H1 (cell line): ENCODE measurements around the gene OR4E2. TPM values are rescaled to one million over a fixed set of nuclear protein-coding genes. Genes with fewer than 3 reads are reported as not detected.

Experiments used
- CTCF ChIA-PET: fragments of 300-600 bp; sonication (Branson Sonifier 250); formaldehyde crosslinking; loops from one replicate; lab custom pipeline; 2021; ENCODE audit not compliant: partially characterized antibody; lab: Charles Lee
- POLR2A ChIA-PET: fragments of 300-600 bp; sonication (Branson Sonifier 250); formaldehyde crosslinking; loops from one replicate; lab custom pipeline; 2021; ENCODE audit warnings: inconsistent platforms; ENCODE audit not compliant: partially characterized antibody; lab: Charles Lee
- DNase-seq, 2 experiments: peaks; one replicate each; pipeline versions ENCODE4 v3.0.0 to v3.0.0-alpha.2; 2010 to 2022; ENCODE audit warnings: low spot score in 2 of 2, low read depth in 1 of 2, mixed read lengths in 1 of 2
- FAIRE-seq: peaks from 2 replicates; lab custom pipeline; 2011; peaks lifted over from hg19 to GRCh38; lab: Jason Lieb, UNC
- H2AFZ ChIP-seq: 2 replicates; pipeline ENCODE4 v1.8.1; 2012; ENCODE audit warnings: low read length, inconsistent platforms
- H2AK5ac ChIP-seq: 2 replicates; pipeline ENCODE4 v1.6.1; 2013; ENCODE audit warnings: low read depth, low read length
- H2BK120ac ChIP-seq: replicated peaks from 2 replicates; pipeline ENCODE3; 2013; ENCODE audit warnings: low read depth, low read length, inconsistent platforms
- H2BK12ac ChIP-seq: 2 replicates; pipeline ENCODE4 v1.6.1; 2013; ENCODE audit warnings: low read depth, low read length
- H2BK15ac ChIP-seq: 2 replicates; pipeline ENCODE4 v1.6.1; 2013; ENCODE audit warnings: low read length
- H2BK20ac ChIP-seq: 2 replicates; pipeline ENCODE4 v1.6.1; 2013; ENCODE audit warnings: low read length
- H2BK5ac ChIP-seq: 2 replicates; pipeline ENCODE4 v1.6.1; 2013; ENCODE audit warnings: low read depth, low read length
- H3K14ac ChIP-seq: 2 replicates; pipeline ENCODE4 v1.6.1; 2013; ENCODE audit warnings: inconsistent platforms; ENCODE audit not compliant: insufficient read length
- H3K18ac ChIP-seq: 2 replicates; pipeline ENCODE4 v1.6.1; 2013; ENCODE audit warnings: low read length; ENCODE audit errors: extremely low read depth
- H3K23ac ChIP-seq: 2 replicates; pipeline ENCODE4 v1.6.1; 2013; ENCODE audit warnings: inconsistent platforms; ENCODE audit not compliant: insufficient read length
- H3K23me2 ChIP-seq: 2 replicates; pipeline ENCODE4 v1.6.1; 2013; ENCODE audit warnings: low read depth, low read length
- H3K27ac ChIP-seq: 2 replicates; pipeline ENCODE4 v1.6.1; 2011; ENCODE audit warnings: low read depth, low read length, inconsistent platforms
- H3K27me3 ChIP-seq, 4 experiments: replicated peaks in 1 of 4; 1 replicate in 1 of 4; 2 replicates in 3 of 4; pipeline versions ENCODE4 v1.6.1 to v1.8.1; 2011 to 2013; ENCODE audit warnings: low read length in 3 of 4, mild to moderate bottlenecking in 3 of 4, inconsistent platforms in 2 of 4, mixed read lengths in 2 of 4, moderate library complexity in 1 of 4; ENCODE audit not compliant: control insufficient read depth in 3 of 4, insufficient read depth in 3 of 4; ENCODE audit errors: extremely low read depth in 1 of 4
- H3K36me3 ChIP-seq, 4 experiments: 2 replicates each; pipeline versions ENCODE4 v1.6.1 to v1.8.1; 2011 to 2013; ENCODE audit warnings: mild to moderate bottlenecking in 4 of 4, low read length in 3 of 4, moderate library complexity in 2 of 4, control low read depth in 1 of 4, inconsistent platforms in 1 of 4; ENCODE audit not compliant: insufficient read depth in 4 of 4, control insufficient read depth in 2 of 4
- H3K4ac ChIP-seq: replicated peaks from 2 replicates; pipeline ENCODE3; 2013; ENCODE audit warnings: low read length, low read depth, mixed read lengths, inconsistent platforms; ENCODE audit not compliant: insufficient read length
- H3K4me1 ChIP-seq, 4 experiments: replicated peaks in 1 of 4; 1 replicate in 1 of 4; 2 replicates in 3 of 4; pipeline versions ENCODE4 v1.6.1 to v1.8.1; 2011 to 2013; ENCODE audit warnings: low read length in 3 of 4, inconsistent platforms in 2 of 4, mixed read lengths in 1 of 4; ENCODE audit not compliant: insufficient read depth in 4 of 4, control insufficient read depth in 3 of 4
- H3K4me2 ChIP-seq, 2 experiments: 2 replicates each; pipeline versions ENCODE4 v1.6.1 to v1.8.1; 2011 to 2013; ENCODE audit warnings: low read depth in 2 of 2, low read length in 2 of 2, control low read depth in 1 of 2, inconsistent platforms in 1 of 2, mild to moderate bottlenecking in 1 of 2; ENCODE audit not compliant: insufficient read depth in 1 of 2
- H3K4me3 ChIP-seq, 4 experiments: fragments of 200-600, 300-600 bp in 1 of 4; sonication (generic), shearing (Covaris generic), sonication (Bioruptor Twin) in 1 of 4; 2 replicates each; pipeline versions ENCODE4 v1.5.1 to v1.8.1; 2011 to 2016; ENCODE audit warnings: low read length in 4 of 4, low read depth in 3 of 4, control low read depth in 2 of 4, inconsistent platforms in 2 of 4, mild to moderate bottlenecking in 2 of 4, mixed read lengths in 1 of 4, moderate library complexity in 1 of 4; ENCODE audit not compliant: insufficient read depth in 2 of 4; ENCODE audit errors: extremely low read depth in 1 of 4
- H3K56ac ChIP-seq: replicated peaks from 2 replicates; pipeline ENCODE3; 2013; ENCODE audit warnings: low read depth, mild to moderate bottlenecking, mixed read lengths, low read length, inconsistent platforms; ENCODE audit not compliant: insufficient read length
- H3K79me1 ChIP-seq: 2 replicates; pipeline ENCODE4 v1.6.1; 2013; ENCODE audit warnings: low read depth, low read length, control low read depth
- H3K79me2 ChIP-seq, 2 experiments: 2 replicates each; pipeline versions ENCODE4 v1.6.1 to v1.8.1; 2012 to 2013; ENCODE audit warnings: low read length in 2 of 2, mild to moderate bottlenecking in 2 of 2, inconsistent platforms in 1 of 2; ENCODE audit not compliant: insufficient read depth in 2 of 2, control insufficient read depth in 1 of 2
- H3K9ac ChIP-seq, 4 experiments: replicated peaks in 1 of 4; 1 replicate in 1 of 4; 2 replicates in 3 of 4; pipeline versions ENCODE4 v1.6.1 to v1.8.1; 2011 to 2013; ENCODE audit warnings: low read depth in 3 of 4, low read length in 3 of 4, control low read depth in 2 of 4, mild to moderate bottlenecking in 2 of 4, moderate library complexity in 2 of 4, inconsistent platforms in 1 of 4; ENCODE audit errors: extremely low read depth in 1 of 4
- H3K9me3 ChIP-seq, 2 experiments: 2 replicates each; pipeline versions ENCODE4 v1.6.1 to v1.8.1; 2012 to 2013; ENCODE audit warnings: mild to moderate bottlenecking in 2 of 2, moderate library complexity in 2 of 2, control low read depth in 1 of 2, inconsistent platforms in 1 of 2, low read depth in 1 of 2, low read length in 1 of 2, mixed read lengths in 1 of 2; ENCODE audit not compliant: insufficient read depth in 2 of 2
- H4K20me1 ChIP-seq, 2 experiments: replicated peaks in 1 of 2; 2 replicates each; pipeline versions ENCODE3 to v1.8.1; 2011 to 2013; ENCODE audit warnings: inconsistent platforms in 2 of 2, low read length in 2 of 2, mild to moderate bottlenecking in 1 of 2; ENCODE audit not compliant: insufficient read depth in 2 of 2, control insufficient read depth in 1 of 2
- H4K5ac ChIP-seq: 2 replicates; pipeline ENCODE4 v1.6.1; 2013; ENCODE audit warnings: low read length, low read depth, mixed read lengths, inconsistent platforms; ENCODE audit not compliant: insufficient read length
- H4K8ac ChIP-seq: 2 replicates; pipeline ENCODE4 v1.8.0; 2013; ENCODE audit warnings: mild to moderate bottlenecking, moderate library complexity, low read length, inconsistent platforms; ENCODE audit not compliant: insufficient read depth; ENCODE audit errors: extremely low read depth
- H4K91ac ChIP-seq: replicated peaks from 2 replicates; pipeline ENCODE3; 2013; ENCODE audit warnings: low read length, mixed read lengths, inconsistent platforms; ENCODE audit not compliant: insufficient read length
- CHD2 ChIP-seq: IDR thresholded peaks from 2 replicates; pipeline ENCODE4 v1.6.1; 2012; ENCODE audit warnings: low read length, improper control_type of control experiment
- CTCF ChIP-seq, 3 experiments: IDR thresholded peaks; 1 replicate in 2 of 3; 2 replicates in 1 of 3; pipeline versions ENCODE4 v1.5.1 to v1.6.1; 2011; ENCODE audit warnings: low read length in 3 of 3, mild to moderate bottlenecking in 3 of 3, inconsistent platforms in 2 of 3, low read depth in 1 of 3, moderate library complexity in 1 of 3; ENCODE audit not compliant: insufficient read depth in 1 of 3; ENCODE audit errors: control extremely low read depth in 1 of 3
- E2F6 ChIP-seq: IDR thresholded peaks from 2 replicates; pipeline ENCODE4 v1.6.1; 2012; ENCODE audit warnings: inconsistent platforms
- EGR1 ChIP-seq: IDR thresholded peaks from 2 replicates; pipeline ENCODE4 v1.6.1; 2011; ENCODE audit warnings: low read depth, low read length, borderline replicate concordance
- POU5F1 ChIP-seq: IDR thresholded peaks from 2 replicates; pipeline ENCODE4 v1.6.1; 2011; ENCODE audit warnings: low read depth, mild to moderate bottlenecking, low read length, moderate library complexity
- RBBP5 ChIP-seq: IDR thresholded peaks from 2 replicates; pipeline ENCODE4 v1.7.1; 2012; ENCODE audit warnings: low read depth, mild to moderate bottlenecking, inconsistent platforms, low read length, moderate library complexity, borderline replicate concordance
- RFX5 ChIP-seq: IDR thresholded peaks from 2 replicates; pipeline ENCODE4 v1.6.1; 2011; ENCODE audit warnings: low read depth, low read length, improper control_type of control experiment, borderline replicate concordance
- RNF2 ChIP-seq: fragments of 200-900, 300-1000 bp; sonication (generic); IDR thresholded peaks from 2 replicates; pipeline ENCODE4 v1.7.1; 2016; ENCODE audit warnings: borderline replicate concordance, low read depth, mild to moderate bottlenecking, antibody characterized with exemption, low read length; ENCODE audit not compliant: poor library complexity, severe bottlenecking; ENCODE audit errors: missing control alignments
- SRF ChIP-seq: IDR thresholded peaks from 2 replicates; pipeline ENCODE4 v1.6.1; 2011; ENCODE audit warnings: mild to moderate bottlenecking, low read depth, low read length, moderate library complexity
- SUZ12 ChIP-seq: fragments of 200-600 bp; sonication (generic); IDR thresholded peaks from 2 replicates; pipeline ENCODE4 v1.6.1; 2012; ENCODE audit warnings: mild to moderate bottlenecking, inconsistent platforms, low read length, moderate library complexity, mixed read lengths
- ZNF274 ChIP-seq: IDR thresholded peaks from 2 replicates; pipeline ENCODE4 v1.7.0; 2012; ENCODE audit warnings: low read length, borderline replicate concordance; ENCODE audit errors: extremely low read depth
- WGBS, 2 experiments: shearing (Covaris generic) in 1 of 2; methylation state at CpG; one replicate each; pipeline versions ENCODE4 v1.1.6 to v1.1.7; 2013 to 2015; ENCODE audit warnings: low lambda C conversion rate in 2 of 2, mixed read lengths in 2 of 2, inconsistent platforms in 1 of 2, low coverage in 1 of 2, missing lambda C conversion rate in 1 of 2; ENCODE audit not compliant: insufficient replicate concordance in 2 of 2, insufficient coverage in 1 of 2, insufficient read length in 1 of 2; ENCODE audit errors: extremely low coverage in 1 of 2, missing lambda C conversion rate in 1 of 2; 5-methylcytosine and 5-hydroxymethylcytosine counted together
- polyA plus RNA-seq, 7 experiments: library from polyadenylated mRNA; depleted of rRNA in 3 of 7; stranded (reverse) in 5 of 7; unstranded in 2 of 7; fragments of >200 nt in 5 of 7; fragments of 200-250 nt in 2 of 7; gene quantifications; 1 replicate in 5 of 7; 2 replicates in 1 of 7; 4 replicates in 1 of 7; pipeline versions ENCODE4 v1.2.1 to v1.2.3, GENCODE V29; 2011 to 2013; ENCODE audit warnings: missing spikeins in 2 of 7, mixed read lengths in 2 of 7
- total RNA-seq: library from RNA; stranded (reverse); fragmentation: NEBNext Ultra II Directional; extraction: Animal tissue kit (Norgen Biotek cat#: 25700); gene quantifications from 2 replicates; pipeline ENCODE4 v1.2.1, GENCODE V29; 2021

Gene OR4E2
- total and polyA plus RNA-seq, 2 of the 8 experiments (the other 6 are each of a cell fraction or from before 2014, with no cell fraction given), result not detected

GRCh38 chr14:21631084-21631483, 22.6 kb upstream of the OR4E2 start:
- H3K4ac ChIP-seq, result no peak overlapping the region
- H3K27ac ChIP-seq, result no peak overlapping the region
- H3K36me3 ChIP-seq, result no peaks in the 10 kb centered on the region
- no peak overlapping the region for H3K4me3 ChIP-seq
- no peak overlapping the region for H2BK5ac ChIP-seq
- no peak overlapping the region for H2AFZ ChIP-seq
- H4K8ac ChIP-seq, result no peak overlapping the region
- H3K27me3 ChIP-seq, result no peaks in the 10 kb centered on the region
- FAIRE-seq, result no peak
- no peak overlapping the region for H3K56ac ChIP-seq
- no peaks in the 10 kb centered on the region for H3K79me2 ChIP-seq
- no peak overlapping the region for H2BK15ac ChIP-seq
- POLR2A ChIA-PET, result no interaction called here
- H4K5ac ChIP-seq, result no peak overlapping the region
- no peak overlapping the region for H3K18ac ChIP-seq
- no peak overlapping the region for H2BK20ac ChIP-seq
- H2AK5ac ChIP-seq, result no peak overlapping the region
- H3K9me3 ChIP-seq, result no peaks in the 10 kb centered on the region
- no peak overlapping the region for H3K9ac ChIP-seq
- H2BK120ac ChIP-seq, result no peak overlapping the region
- no peaks in the 10 kb centered on the region for H4K20me1 ChIP-seq
- H3K14ac ChIP-seq, result no peak overlapping the region
- no peak overlapping the region for H3K23ac ChIP-seq
- no peak for DNase-seq
- no peaks in the 10 kb centered on the region for H3K23me2 ChIP-seq
- H3K4me2 ChIP-seq, result no peak overlapping the region
- no peaks in the 10 kb centered on the region for H3K79me1 ChIP-seq
- no peak overlapping the region for H4K91ac ChIP-seq
- WGBS, 2 experiments, result 45% methylated on average over 3 of the region's 3 CpGs; no CpG with 5 or more reads in 1 of the 2 experiments
- CTCF ChIA-PET, result interaction anchor here (1.7 kb wide), 1 partner anchor 9 kb away, joined by 5 read pairs; no protein-coding TSS in a partner anchor
- no peaks in the 10 kb centered on the region for H3K4me1 ChIP-seq
- no peak overlapping the region for H2BK12ac ChIP-seq
- no peak for TF ChIP-seq RFX5
- no peak for TF ChIP-seq CHD2
- TF ChIP-seq SUZ12, result no peak
- no peak for TF ChIP-seq ZNF274
- no peak for TF ChIP-seq POU5F1
- TF ChIP-seq E2F6, result no peak
- no peak for TF ChIP-seq RNF2
- no peak for TF ChIP-seq SRF
- no peak for TF ChIP-seq RBBP5
- no peak for TF ChIP-seq CTCF (IDR thresholded peaks at IDR 0.05; ENCODE audit: control extremely low read depth in 1 of 3, insufficient read depth in 1 of 3, low read depth in 1 of 3, low read length in 3 of 3)
- no peak for TF ChIP-seq EGR1
